Panc1 (cell line): Measurements from ENCODE around the gene OR10T2. TPM values are rescaled to one million over a fixed set of nuclear protein-coding genes. Genes with fewer than 3 reads are reported as not detected.

Experiments
- ATAC-seq: fragments of 200-7000 bp; cut with Tn5 transposase; 2 replicates; pipeline ENCODE4 v1.9.1; 2020; ENCODE audit warnings: mild to moderate bottlenecking, moderate library complexity
- BruUV-seq: library from RNA; stranded (reverse); fragments of 400-500 nt; replicated peaks from 2 replicates; lab custom pipeline; 2021; lab: Mats Ljungman, UMichigan
- CTCF ChIA-PET: fragments of 300-600 bp; sonication (Branson Sonifier 250); formaldehyde crosslinking; loops from one replicate; lab custom pipeline; 2022; ENCODE audit warnings: antibody characterized with exemption; lab: Charles Lee
- POLR2A ChIA-PET: fragments of 300-600 bp; sonication (Branson Sonifier 250); formaldehyde crosslinking; loops from one replicate; lab custom pipeline; 2022; ENCODE audit warnings: antibody characterized with exemption; lab: Charles Lee
- DNase-seq: peaks from one replicate; pipeline ENCODE4 v3.0.0-alpha.2; 2010; ENCODE audit warnings: low read depth, low spot score
- H3K27ac ChIP-seq: 2 replicates; pipeline ENCODE4 v1.5.1; 2011; ENCODE audit warnings: mild to moderate bottlenecking, low read length, inconsistent platforms
- H3K27me3 ChIP-seq: fragments of 200-500 bp; sonication (Bioruptor generic); 2 replicates; pipeline ENCODE4 v1.6.0; 2014; ENCODE audit warnings: low read length, inconsistent platforms; ENCODE audit not compliant: control insufficient read depth, insufficient read depth
- H3K36me3 ChIP-seq: fragments of 200-500 bp; sonication (Bioruptor generic); 2 replicates; pipeline ENCODE4 v1.5.1; 2014; ENCODE audit warnings: inconsistent platforms, mild to moderate bottlenecking, low read length, moderate library complexity; ENCODE audit not compliant: control insufficient read depth, insufficient read depth
- H3K4me1 ChIP-seq: 2 replicates; pipeline ENCODE4 v1.5.1; 2011; ENCODE audit warnings: inconsistent platforms, mild to moderate bottlenecking, low read length, moderate library complexity; ENCODE audit not compliant: control insufficient read depth, insufficient read depth
- H3K4me3 ChIP-seq, 2 experiments: 2 replicates each; pipeline ENCODE4 v1.5.1; 2011 to 2012; ENCODE audit warnings: low read depth in 2 of 2, low read length in 2 of 2, mild to moderate bottlenecking in 2 of 2, inconsistent platforms in 1 of 2, moderate library complexity in 1 of 2
- H3K9me3 ChIP-seq: fragments of 200-500 bp; sonication (Bioruptor generic); 2 replicates; pipeline ENCODE4 v1.5.1; 2014; ENCODE audit warnings: low read depth, mild to moderate bottlenecking, inconsistent platforms, low read length, moderate library complexity; ENCODE audit not compliant: control insufficient read depth, insufficient read depth
- POLR2AphosphoS5 ChIP-seq: IDR thresholded peaks from 2 replicates; pipeline ENCODE4 v1.6.1; 2012; ENCODE audit warnings: mild to moderate bottlenecking, low read depth, low read length, moderate library complexity
- SIN3A ChIP-seq: IDR thresholded peaks from 2 replicates; pipeline ENCODE4 v1.6.1; 2012; ENCODE audit warnings: low read depth, mild to moderate bottlenecking, low read length, moderate library complexity, borderline replicate concordance; ENCODE audit not compliant: insufficient read depth
- TCF7L2 ChIP-seq: IDR thresholded peaks from 2 replicates; pipeline ENCODE4 v1.6.1; 2011; ENCODE audit warnings: mild to moderate bottlenecking, low read depth, low read length, inconsistent platforms
- in situ Hi-C: cut with HindIII; loops from 2 replicates; pipeline ENCODE4 v1.10.0; 2016; ENCODE audit warnings: low sequenced_read_pairs, low pct_unique_long_range_greater_than_20kb
- intact Hi-C: fragments of 100-400 bp; cut with micrococcal nuclease; formaldehyde crosslinking; loops from one replicate; pipeline ENCODE4 v1.10.0; 2022; ENCODE audit not compliant: unreplicated experiment
- total RNA-seq: library from RNA; stranded (reverse); gene quantifications from one replicate; pipeline ENCODE4 v1.2.1, GENCODE V29; 2021; ENCODE audit not compliant: unreplicated experiment
- TF ChIP-seq, protein P1 (sequence below), 2 experiments: IDR thresholded peaks; 2 replicates each; pipeline ENCODE4 v1.6.1; 2011 to 2012; ENCODE audit warnings: low read depth in 2 of 2, control low read depth in 1 of 2, low read length in 1 of 2, mild to moderate bottlenecking in 1 of 2, moderate library complexity in 1 of 2; ENCODE audit not compliant: insufficient read depth in 1 of 2
- TF ChIP-seq, protein P2 (sequence below): fragments of 450-650 bp; IDR thresholded peaks from 2 replicates; pipeline ENCODE4 v1.5.1; 2017; ENCODE audit warnings: mild to moderate bottlenecking

OR10T2 gene
- total RNA-seq, 1 experiment from 2014 or later, result not detected

DNA sequence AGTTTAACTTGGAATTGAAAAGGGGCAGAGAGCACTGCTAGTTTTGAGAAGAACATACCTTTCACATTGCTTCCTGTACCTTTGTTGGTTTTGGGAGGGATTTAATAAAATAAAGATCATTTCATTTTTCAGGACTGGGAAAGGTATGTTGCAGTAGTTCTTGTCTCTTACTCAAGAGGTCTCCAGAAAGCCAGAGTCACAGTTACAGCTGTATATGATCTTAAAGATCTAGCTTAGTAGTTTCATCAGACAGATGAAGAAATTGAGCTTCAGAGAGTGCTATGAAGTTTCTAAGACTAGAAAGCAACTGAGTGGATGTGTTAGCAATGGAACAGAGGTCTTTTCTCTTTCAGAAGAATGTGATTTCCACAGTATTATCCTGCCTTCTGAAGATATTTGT, 25.8 kb upstream of the OR10T2 start:
- no peak for TF ChIP-seq POLR2AphosphoS5
- Histone ChIP-seq H3K9me3 (no peaks in the 10 kb centered on the region), H3K4me3 (no peak overlapping the region), H3K4me1 (no peaks in the 10 kb centered on the region), H3K36me3 (no peaks in the 10 kb centered on the region), H3K27ac (no peak overlapping the region), H3K27me3 (no peaks in the 10 kb centered on the region)
- BruUV-seq, result no TSS peak
- intact Hi-C loops, result no loop called here
- DNase-seq, result no peak
- no peak for ATAC-seq
- ChIA-PET POLR2A (no interaction called here), CTCF (no interaction called here)
- in situ Hi-C loops, result no loop called here

DNA sequence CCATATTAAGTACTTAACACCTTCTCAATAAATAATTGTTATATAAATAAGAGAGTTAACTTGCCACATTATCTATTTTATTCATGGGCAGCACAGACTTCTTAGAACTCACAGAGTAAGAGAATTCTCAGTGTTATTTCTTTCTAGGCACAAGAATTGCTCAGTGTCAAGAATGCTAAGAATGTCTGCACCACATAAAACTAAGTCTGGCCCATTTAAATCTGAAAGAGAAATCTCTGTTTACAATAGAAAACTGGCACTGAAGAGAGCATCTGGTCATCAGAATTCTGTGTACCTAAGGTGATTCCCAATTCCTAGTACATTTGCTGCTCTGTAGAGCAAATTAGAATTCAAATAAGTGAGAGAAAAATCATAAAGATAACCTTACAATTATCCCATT, 22.9 kb upstream of the OR10T2 start:
- TF ChIP-seq SIN3A (no peak), TCF7L2 (no peak), POLR2AphosphoS5 (no peak)
- TF ChIP-seq, protein P1, sequence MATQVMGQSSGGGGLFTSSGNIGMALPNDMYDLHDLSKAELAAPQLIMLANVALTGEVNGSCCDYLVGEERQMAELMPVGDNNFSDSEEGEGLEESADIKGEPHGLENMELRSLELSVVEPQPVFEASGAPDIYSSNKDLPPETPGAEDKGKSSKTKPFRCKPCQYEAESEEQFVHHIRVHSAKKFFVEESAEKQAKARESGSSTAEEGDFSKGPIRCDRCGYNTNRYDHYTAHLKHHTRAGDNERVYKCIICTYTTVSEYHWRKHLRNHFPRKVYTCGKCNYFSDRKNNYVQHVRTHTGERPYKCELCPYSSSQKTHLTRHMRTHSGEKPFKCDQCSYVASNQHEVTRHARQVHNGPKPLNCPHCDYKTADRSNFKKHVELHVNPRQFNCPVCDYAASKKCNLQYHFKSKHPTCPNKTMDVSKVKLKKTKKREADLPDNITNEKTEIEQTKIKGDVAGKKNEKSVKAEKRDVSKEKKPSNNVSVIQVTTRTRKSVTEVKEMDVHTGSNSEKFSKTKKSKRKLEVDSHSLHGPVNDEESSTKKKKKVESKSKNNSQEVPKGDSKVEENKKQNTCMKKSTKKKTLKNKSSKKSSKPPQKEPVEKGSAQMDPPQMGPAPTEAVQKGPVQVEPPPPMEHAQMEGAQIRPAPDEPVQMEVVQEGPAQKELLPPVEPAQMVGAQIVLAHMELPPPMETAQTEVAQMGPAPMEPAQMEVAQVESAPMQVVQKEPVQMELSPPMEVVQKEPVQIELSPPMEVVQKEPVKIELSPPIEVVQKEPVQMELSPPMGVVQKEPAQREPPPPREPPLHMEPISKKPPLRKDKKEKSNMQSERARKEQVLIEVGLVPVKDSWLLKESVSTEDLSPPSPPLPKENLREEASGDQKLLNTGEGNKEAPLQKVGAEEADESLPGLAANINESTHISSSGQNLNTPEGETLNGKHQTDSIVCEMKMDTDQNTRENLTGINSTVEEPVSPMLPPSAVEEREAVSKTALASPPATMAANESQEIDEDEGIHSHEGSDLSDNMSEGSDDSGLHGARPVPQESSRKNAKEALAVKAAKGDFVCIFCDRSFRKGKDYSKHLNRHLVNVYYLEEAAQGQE (IDR thresholded peaks at IDR 0.05; ENCODE audit: insufficient read depth in 1 of 2, low read depth in 2 of 2, low read length in 1 of 2), result no peak
- TF ChIP-seq, protein P2, sequence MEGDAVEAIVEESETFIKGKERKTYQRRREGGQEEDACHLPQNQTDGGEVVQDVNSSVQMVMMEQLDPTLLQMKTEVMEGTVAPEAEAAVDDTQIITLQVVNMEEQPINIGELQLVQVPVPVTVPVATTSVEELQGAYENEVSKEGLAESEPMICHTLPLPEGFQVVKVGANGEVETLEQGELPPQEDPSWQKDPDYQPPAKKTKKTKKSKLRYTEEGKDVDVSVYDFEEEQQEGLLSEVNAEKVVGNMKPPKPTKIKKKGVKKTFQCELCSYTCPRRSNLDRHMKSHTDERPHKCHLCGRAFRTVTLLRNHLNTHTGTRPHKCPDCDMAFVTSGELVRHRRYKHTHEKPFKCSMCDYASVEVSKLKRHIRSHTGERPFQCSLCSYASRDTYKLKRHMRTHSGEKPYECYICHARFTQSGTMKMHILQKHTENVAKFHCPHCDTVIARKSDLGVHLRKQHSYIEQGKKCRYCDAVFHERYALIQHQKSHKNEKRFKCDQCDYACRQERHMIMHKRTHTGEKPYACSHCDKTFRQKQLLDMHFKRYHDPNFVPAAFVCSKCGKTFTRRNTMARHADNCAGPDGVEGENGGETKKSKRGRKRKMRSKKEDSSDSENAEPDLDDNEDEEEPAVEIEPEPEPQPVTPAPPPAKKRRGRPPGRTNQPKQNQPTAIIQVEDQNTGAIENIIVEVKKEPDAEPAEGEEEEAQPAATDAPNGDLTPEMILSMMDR, result no peak
- Histone ChIP-seq H3K9me3 (no peaks in the 10 kb centered on the region), H3K27me3 (no peaks in the 10 kb centered on the region), H3K4me1 (no peaks in the 10 kb centered on the region), H3K27ac (no peak overlapping the region), H3K36me3 (no peaks in the 10 kb centered on the region), H3K4me3 (no peak overlapping the region)
- BruUV-seq, result no TSS peak
- in situ Hi-C loops, result no loop called here
- ChIA-PET POLR2A (no interaction called here), CTCF (no interaction called here)
- DNase-seq, result no peak
- intact Hi-C loops, result no loop called here
- ATAC-seq, result no peak

DNA sequence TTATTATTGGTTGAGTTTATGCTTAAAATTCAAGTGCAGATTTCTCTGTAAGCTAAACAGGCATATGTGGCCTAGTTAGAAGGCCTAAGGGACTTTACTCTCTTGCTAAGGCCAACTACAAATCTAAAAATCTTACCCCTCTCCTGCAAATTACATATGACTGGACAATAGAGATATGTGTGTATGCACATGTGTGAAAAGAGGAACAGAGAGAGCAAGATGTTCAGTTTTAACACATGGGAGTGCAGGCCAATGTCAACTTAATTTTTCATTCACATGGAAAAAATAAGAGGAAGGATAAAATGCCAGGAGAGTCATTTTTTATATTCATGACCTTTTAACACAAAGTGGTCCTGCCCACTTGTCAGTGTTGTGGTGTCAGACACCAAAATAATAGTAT, 18.3 kb upstream of the OR10T2 start:
- DNase-seq, result no peak
- TF ChIP-seq, protein P1 (IDR thresholded peaks at IDR 0.05; ENCODE audit: insufficient read depth in 1 of 2, low read depth in 2 of 2, low read length in 1 of 2), result no peak
- TF ChIP-seq TCF7L2 (no peak), POLR2AphosphoS5 (no peak), SIN3A (no peak)
- TF ChIP-seq, protein P2, result no peak
- no peak for ATAC-seq
- in situ Hi-C loops (no loop called here), intact Hi-C loops (no loop called here)
- CTCF ChIA-PET, result interaction anchor here (0.5 kb wide), 1 partner anchor 10 kb away, joined by 7 read pairs; no protein-coding TSS in a partner anchor
- Histone ChIP-seq H3K27me3 (no peaks in the 10 kb centered on the region; the same call in 1 of the 2 replicates), H3K27ac (no peak overlapping the region), H3K36me3 (no peaks in the 10 kb centered on the region), H3K4me3 (no peak overlapping the region), H3K4me1 (no peaks in the 10 kb centered on the region), H3K9me3 (no peaks in the 10 kb centered on the region)
- no TSS peak for BruUV-seq
- POLR2A ChIA-PET, result no interaction called here
